Stimulated activated CD4-positive, alpha-beta T cell treated with anti-CD3 and anti-CD28 coated beads, Interleukin-12 subunit alpha, Interleukin-12 subunit beta, amount 100 ng/mL, for 4 hours (primary cell): ENCODE data around the gene FMR1.

Experiments used
- DNase-seq: peaks from one replicate; pipeline ENCODE4 v3.0.0-alpha.2; 2020

The FMR1 gene

DNA sequence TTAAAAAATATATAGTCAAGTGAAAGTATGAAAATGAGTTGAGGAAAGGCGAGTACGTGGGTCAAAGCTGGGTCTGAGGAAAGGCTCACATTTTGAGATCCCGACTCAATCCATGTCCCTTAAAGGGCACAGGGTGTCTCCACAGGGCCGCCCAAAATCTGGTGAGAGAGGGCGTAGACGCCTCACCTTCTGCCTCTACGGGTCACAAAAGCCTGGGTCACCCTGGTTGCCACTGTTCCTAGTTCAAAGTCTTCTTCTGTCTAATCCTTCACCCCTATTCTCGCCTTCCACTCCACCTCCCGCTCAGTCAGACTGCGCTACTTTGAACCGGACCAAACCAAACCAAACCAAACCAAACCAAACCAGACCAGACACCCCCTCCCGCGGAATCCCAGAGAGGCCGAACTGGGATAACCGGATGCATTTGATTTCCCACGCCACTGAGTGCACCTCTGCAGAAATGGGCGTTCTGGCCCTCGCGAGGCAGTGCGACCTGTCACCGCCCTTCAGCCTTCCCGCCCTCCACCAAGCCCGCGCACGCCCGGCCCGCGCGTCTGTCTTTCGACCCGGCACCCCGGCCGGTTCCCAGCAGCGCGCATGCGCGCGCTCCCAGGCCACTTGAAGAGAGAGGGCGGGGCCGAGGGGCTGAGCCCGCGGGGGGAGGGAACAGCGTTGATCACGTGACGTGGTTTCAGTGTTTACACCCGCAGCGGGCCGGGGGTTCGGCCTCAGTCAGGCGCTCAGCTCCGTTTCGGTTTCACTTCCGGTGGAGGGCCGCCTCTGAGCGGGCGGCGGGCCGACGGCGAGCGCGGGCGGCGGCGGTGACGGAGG is at the start of gene FMR1:
Gene FMR1, plus strand, starts transcription at position 728 of the 831 bp plus-strand sequence. CDS start 261 bp downstream, outside the sequence.
- DNase-seq = peak; percentile 85

DNA sequence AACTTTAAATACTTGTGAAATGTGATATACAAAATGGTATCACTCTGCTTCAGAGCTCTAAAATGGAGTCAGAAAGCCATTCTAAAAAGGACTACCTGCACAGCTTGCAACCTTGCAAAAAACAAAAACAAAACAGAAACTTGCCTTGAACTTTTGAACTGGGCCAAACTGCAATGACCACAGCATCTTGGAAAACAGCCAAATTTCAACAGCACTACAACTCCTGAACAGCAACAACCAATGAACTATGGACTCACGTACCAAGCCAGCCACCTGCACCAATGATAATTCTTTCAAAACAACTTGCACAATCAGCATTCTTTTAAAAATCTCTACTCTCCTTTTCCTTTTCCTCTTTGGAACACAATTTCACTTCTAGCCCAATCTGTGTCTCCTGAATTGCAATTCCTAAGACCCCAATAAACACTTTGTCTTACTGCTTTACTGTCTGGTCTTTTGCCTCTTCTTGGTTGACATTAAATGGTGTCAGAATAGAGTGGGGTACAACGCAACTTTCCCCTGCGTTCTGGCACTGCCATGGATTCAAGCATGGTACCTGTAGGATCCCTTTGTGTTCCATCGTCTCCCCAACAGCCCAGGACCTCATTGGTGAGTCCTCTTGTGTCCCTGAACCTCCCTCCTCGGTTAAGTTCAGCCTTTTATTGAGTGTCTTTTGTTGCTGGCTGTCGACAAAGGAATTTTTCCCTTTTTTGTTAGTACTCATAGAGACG is 35.7 kb upstream of the FMR1 start:
- DNase-seq = no peak

DNA sequence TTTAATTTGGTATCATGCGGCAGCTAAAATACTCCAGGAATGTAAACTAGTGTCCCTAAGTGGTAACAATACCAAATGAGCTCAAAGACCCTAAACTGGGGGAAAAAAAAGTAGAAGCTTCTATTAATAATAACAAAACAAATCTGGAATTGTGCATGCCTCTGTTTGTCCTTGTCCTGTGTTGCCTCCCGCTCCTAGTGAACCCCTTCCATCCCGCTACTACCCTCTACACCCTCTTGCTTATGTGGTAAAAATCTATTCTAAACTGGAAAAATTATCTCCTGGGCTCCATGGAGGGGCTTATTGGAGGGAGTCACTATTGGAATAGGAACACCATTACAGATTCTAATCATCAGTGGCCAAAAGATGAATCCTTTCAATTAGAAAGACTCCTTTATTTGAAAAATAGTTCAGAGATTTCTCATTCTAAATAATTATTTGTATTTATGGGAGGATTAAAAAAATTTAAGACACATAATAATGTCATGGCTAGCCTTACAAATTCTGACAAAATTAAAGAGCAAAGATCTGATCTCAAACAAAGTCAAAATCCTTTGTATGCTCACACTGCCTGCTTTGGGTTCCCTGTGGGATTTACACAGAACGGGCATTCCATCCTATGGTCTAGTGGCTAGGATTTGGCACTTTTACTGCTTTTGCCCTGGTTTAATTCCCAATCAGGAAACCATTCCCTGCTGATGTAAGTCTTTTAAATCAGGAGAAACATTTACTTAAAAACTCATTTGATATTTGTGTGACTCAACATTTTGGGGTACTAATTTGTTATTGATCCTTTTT is 34.7 kb upstream of the FMR1 start:
- DNase-seq = no peak

DNA sequence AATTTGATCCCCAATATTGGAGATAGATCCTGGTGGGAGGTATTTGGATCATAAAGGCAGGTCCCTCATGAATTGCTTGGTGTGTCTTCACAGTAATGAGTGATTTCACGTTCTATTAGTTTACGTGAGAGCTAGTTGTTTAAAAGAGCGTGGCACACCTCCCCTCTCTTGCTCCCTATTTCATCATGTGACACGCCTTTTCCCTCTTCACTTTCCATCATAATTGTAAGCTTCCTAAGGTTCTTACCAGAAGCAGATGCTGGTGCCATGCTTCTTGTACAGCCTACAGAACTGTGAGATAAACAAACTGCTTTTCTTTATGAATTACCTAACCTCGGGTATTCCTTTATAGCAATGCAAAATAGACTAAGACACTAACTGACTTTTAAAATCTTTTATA is 34.0 kb upstream of the FMR1 start:
- DNase-seq = no peak

DNA sequence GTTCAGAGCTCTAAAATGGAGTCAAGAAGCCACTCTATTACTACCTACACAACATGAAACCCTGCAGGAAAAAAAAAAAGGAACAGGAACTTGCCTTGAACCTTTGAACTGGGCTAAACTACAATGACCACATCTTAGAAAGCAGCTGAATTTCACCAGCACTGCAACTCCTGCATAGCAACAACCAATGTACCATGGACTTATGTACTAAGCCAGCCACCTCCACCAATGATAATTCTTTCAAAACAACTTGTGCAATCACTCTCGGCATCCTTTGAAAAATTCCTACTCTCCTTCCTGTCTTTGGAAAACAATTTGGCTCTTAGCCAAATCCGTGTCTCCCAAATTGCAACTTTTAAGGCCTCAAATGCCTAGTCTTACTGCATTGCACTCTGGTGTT is 26.8 kb upstream of the FMR1 start:
- DNase-seq = no peak

DNA sequence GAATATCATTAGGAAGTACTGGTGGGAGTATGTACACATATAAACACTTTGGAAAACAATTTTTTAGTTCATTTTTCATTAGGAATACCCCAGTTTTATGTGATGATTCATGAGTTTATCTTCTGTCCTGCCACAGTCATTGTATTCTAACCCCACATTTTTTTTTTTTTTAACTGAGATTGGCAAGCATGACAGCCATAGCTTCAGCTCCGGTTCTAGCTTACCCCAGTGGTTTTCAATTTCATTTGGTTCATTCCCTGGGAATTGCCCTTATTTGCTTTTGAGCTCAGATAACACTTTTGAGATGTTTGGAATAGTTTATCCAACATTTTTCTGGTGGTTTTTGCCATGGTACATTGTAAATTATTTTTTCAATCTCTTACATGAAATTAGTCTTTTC is 21.0 kb upstream of the FMR1 start:
- no peak for DNase-seq

DNA sequence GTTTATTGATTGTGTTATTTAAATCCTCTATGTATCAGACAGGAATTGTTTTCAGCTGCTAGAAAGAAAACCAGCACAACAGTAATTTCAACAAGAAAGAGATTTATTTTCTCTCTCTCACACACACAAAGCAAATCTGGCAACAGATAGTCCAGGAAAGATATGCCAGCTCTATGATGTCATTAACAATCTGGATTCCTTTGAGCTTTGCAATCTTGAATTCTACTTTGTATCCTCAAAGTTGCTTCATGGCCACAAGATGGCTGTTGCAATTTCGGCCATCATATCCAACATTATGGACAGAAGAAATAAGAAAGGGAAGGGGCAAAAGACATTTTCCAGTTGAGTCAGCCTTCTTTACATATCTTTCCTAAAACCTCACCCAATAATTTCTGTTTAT is 19.8 kb upstream of the FMR1 start:
- no peak for DNase-seq

DNA sequence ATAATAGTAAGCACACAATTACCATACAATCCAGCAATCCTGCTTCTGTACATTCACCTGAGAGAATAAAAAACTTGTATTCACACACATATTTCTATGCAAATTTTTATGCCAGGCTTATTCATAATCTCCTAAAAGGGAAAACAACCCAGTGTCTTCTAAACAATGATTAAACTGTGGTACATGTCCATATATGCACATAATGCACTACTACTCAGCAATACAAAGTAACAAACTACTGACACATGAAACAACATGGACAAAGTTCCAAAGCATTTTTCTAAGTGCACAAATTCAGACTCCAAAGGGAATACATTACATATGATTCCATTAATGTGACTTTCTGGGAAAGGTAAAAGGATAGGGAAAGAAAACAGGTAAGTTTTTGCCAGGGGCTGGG is 18.0 kb upstream of the FMR1 start:
- no peak for DNase-seq

DNA sequence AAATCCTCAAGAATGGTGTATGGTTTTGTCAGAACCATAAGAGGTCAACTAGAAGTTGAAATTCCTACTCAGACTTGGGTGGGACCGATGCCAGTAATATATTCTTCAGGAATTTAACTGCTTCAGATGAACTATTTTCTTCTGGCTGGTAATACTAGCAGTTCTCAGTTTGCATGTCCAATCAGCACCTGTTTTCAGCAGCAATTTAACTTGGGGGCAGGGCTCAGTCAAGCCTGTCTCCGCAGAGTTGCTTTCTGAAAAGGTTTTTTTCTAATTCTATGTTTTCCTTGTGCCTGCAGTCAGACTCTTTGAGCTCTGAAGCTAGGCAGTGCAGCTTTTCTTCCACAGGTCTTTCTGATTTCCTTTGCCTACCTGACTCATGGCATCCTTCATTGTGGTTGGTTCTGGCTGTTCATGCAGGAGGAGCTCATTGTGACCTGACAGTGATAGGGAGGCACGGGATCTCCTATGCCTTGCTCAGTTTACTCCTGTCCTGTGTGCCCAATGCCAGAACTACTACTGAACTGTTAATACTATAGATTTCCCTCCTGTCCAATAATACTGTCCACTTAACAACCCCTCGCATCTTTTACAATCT is 17.3 kb upstream of the FMR1 start:
- no peak for DNase-seq

DNA sequence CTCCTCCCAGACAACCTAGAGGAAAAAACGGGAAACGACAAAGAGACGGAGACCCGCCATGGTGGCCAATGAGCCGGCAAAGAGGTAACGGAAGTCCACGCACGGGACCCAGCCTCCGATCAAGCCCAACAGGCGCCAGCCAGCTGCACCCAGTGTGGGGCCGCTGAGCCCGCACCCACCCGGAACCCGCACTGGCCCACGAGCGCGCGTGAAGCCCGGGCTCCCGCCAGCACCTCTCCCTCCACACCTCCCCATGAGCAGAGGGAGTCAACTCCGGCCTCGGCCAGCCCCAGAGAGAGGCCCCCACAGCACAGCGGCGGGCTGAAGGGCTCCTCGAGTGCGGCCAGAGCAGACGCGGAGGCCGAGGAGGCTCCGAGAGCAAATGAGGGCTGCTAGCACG is 14.6 kb upstream of the FMR1 start:
- no peak for DNase-seq

DNA sequence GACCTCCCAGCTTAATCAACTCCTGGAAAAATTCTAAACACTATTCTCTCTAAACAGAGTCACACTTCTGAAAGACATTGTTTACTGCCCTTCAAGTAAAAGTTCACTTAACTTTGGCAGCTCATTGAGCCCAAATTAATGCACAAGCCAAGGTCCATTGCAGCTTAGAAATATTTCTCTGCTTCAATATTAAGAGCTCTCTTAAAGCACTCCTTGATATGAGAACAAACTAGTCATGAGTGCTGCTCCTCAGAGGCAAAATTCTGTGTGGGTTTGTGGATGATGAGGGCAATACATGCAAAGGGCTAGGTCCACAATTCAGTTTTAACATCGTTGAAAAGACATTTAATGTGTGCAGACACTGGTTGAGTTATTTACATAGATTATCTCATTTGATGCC is 12.8 kb upstream of the FMR1 start:
- DNase-seq = no peak

DNA sequence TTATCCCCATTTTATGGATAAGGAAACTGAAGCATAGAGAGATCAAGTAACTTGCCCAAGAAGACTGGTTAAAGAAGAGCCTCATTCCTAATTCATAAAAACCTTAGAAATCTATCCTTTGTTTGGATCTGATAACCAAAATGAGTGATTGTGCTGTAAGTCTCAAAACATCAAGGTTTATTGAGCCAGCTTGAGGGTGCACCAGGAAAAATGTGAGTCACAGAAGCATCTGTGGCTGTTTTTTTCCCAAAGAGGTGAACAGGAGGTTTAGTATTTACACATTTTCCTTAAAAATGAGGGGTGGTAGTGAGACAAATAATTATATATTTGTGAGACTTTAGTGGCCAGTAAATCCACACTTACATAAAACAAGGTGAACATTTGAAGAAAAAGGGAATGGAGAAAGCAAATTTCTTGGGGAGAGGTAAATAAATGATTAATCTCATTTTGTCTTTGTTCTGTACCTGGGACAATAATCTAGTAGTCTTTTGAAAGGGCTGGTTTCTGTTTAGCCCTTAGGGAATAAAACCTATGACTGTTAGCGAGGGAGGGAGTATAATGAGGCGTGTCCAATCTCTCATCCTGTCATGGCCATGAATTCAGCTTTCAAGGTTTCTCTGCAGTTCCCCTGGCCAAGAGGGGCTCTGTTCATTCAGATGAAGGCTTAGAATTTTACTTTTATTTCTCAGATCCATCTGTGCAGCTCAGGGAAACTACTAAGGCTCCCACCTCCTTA is 12.2 kb upstream of the FMR1 start:
- no peak for DNase-seq

DNA sequence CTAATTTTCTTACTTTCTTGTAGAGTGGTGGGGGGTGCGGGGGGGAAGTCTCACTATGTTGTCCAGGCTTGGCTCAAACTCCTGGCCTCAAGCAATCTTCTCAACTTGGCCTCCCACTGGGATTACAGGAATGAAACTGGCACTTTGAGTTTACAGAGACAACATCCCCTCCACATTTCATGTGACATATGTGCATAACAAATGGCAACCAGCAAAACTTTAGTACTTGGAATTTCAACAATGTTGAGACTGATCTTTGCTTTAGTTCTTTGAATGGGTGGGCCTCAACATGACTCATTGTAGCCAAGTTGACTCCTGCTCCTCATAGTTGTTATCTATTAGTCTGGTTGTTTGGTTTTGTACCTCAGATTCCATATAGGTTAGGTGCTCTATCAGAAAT is 11.4 kb upstream of the FMR1 start:
- DNase-seq = no peak

DNA sequence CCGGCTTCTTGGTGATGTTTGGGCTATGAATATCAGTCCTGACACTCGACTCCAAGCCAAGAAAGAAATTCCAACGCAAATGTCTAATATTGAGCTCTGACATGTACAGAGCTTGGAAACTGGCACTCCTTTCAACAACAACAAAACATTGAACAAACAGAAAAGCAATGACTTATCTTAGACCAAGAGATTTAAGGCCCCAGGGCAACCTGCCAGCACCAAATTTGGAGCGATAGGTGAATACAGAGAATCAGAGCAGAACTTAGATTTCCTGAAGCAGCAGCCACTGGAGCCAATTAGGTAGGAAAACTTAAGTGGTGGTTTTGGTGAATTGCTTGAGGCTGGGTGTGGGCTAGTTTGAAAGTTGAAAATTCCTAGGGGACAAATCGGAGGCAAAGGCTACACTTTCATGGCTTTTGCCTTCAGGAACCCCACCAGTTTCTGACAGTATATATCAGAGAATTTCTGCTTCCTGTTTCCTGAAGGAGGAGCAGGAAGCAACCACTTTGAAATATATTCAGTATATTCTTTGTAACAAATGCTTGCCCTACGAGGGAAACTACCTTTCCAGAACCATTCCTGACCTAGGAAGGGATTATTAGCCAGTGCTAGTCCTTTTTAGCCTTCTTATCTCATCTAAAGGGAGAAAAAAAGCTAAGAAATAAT is 10.1 kb upstream of the FMR1 start:
- DNase-seq = no peak

DNA sequence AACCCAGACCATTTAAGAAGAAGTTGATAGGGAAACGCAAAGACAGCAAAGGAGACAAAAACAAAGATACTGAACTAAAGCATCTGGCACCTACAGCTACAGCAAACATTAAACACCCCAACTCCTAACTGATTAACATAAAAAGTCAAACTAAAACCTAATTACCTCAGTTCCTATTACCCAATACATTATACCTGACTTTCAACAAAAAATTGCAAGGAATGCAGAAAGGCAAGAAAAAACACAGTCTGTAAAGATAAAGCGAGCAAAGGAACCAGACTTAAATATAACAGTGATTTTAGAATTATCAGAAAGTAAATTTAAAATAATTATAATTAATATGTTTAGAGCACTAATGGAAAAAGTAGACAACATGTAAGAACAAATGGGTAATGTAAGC is 9.4 kb upstream of the FMR1 start:
- no peak for DNase-seq

DNA sequence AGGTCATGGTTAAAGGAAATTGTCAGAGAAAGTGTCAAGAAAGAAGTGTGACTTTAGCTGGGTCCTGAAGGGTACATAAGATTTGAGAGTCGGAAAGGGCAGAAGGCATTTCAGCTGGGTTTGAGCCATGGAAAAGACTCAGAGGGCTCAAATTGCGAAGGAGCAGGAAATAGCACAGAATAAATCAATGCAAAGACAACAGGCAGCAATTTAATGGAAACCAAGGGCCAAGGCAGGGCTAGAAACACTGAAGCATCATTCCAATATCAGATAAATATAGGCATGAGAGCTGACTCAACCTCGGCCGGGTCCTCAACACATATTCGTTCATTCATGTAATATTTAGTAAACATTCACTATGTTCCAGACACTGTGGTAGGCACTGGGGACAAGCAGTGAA is 3.6 kb upstream of the FMR1 start:
- no peak for DNase-seq

DNA sequence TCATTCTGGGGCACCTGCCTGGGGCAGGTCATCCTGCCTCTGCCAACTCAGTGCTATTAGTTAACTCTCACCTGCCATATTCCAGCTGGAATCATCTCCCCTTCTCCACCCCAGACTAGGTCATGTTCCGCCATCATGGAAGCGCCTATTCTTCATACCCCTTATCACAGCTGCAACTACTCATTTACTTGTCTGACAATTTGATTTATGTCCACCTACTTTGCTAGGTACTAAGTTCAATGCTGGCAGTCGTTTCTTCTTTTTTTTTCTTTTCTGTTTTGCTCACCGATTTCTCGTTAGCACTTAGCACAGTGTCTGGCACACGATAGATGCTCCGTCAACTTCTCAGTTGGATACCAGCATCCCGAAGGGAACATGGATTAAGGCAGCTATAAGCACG is 1.1 kb upstream of the FMR1 start:
- no peak for DNase-seq

DNA sequence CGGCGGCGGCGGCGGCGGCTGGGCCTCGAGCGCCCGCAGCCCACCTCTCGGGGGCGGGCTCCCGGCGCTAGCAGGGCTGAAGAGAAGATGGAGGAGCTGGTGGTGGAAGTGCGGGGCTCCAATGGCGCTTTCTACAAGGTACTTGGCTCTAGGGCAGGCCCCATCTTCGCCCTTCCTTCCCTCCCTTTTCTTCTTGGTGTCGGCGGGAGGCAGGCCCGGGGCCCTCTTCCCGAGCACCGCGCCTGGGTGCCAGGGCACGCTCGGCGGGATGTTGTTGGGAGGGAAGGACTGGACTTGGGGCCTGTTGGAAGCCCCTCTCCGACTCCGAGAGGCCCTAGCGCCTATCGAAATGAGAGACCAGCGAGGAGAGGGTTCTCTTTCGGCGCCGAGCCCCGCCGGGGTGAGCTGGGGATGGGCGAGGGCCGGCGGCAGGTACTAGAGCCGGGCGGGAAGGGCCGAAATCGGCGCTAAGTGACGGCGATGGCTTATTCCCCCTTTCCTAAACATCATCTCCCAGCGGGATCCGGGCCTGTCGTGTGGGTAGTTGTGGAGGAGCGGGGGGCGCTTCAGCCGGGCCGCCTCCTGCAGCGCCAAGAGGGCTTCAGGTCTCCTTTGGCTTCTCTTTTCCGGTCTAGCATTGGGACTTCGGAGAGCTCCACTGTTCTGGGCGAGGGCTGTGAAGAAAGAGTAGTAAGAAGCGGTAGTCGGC is 528 bp downstream of the FMR1 start:
- peak; percentile 14 for DNase-seq

DNA sequence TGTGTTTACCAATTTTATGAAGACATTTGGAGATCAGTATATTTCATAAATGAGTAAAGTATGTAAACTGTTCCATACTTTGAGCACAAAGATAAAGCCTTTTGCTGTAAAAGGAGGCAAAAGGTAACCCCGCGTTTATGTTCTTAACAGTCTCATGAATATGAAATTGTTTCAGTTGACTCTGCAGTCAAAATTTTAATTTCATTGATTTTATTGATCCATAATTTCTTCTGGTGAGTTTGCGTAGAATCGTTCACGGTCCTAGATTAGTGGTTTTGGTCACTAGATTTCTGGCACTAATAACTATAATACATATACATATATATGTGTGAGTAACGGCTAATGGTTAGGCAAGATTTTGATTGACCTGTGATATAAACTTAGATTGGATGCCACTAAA is 1.9 kb downstream of the FMR1 start:
- no peak for DNase-seq

DNA sequence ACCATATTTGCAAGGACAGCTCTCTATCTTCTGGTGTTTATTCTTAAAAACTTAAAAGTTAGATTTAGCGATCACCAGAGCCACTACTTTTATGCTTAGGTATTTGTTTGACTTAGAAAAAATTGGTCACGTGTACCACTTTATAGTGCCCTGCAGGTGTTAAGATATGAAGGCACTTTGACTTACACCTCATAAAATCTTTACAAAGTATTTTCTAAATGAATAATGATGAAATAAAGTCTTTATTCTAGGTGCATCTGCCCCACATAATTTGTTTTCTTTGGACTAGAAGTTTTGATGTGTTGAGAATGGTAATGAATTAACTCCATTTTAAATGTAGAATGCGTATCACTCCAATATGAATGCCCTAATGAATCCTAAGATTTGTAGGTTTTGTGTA is 2.9 kb downstream of the FMR1 start:
- no peak for DNase-seq

DNA sequence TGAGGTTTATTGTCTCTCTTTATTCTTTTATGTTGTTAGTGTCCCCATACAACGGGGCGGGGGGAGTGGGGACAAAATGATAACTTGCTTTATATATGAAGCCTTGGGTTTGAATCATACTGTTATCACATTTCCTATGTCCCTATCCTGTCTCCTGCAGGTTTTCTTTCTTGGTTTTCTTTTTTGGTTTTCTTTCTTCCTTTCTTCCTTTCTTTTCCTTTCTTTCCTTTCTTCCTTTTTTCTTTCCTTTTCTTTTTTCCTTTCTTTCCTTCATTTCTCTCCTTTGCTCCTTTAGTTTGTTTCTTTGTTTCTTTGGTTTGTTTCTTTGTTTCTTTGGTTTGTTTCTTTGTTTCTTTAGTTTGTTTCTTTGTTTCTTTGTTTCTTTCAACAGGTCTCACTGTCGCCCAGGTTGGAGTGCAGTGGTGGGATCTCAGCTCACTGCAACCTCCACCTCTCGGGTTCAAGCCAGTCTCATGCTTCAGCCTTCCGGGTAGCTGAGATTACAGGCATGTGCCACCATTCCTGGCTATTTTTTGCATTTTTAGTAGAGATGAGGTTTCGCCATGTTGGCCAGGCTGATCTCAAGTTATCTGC is 4.8 kb downstream of the FMR1 start:
- no peak for DNase-seq
